H9 (cell line): Measurements from ENCODE around the gene PRR33. TPM values are rescaled to one million over a fixed set of nuclear protein-coding genes. Genes with fewer than 3 reads are reported as not detected.
"Not testable (repeated sequence)": the region's sequence is repeated elsewhere in the genome, so short reads cannot be mapped to it uniquely, and the experiment has no call there.

ENCODE experiments used
- DNase-seq: peaks from one replicate; pipeline ENCODE4 v3.0.0-alpha.2; 2017
- H2AFZ ChIP-seq: one replicate; pipeline ENCODE4 v1.6.1; 2013; ENCODE audit warnings: mild to moderate bottlenecking, low read length, control low read depth, moderate library complexity
- H2AK5ac ChIP-seq: 2 replicates; pipeline ENCODE4 v1.6.1; 2013; ENCODE audit warnings: low read length, control low read depth, mixed read lengths; ENCODE audit not compliant: insufficient read length
- H2BK120ac ChIP-seq: one replicate; pipeline ENCODE4 v1.6.1; 2013; ENCODE audit warnings: low read depth, mild to moderate bottlenecking, low read length, control low read depth, inconsistent platforms; ENCODE audit not compliant: poor library complexity, severe bottlenecking
- H2BK12ac ChIP-seq: 2 replicates; pipeline ENCODE4 v1.6.1; 2013; ENCODE audit warnings: low read length, control low read depth, mixed read lengths, low read depth; ENCODE audit not compliant: insufficient read length
- H2BK15ac ChIP-seq: 2 replicates; pipeline ENCODE4 v1.6.1; 2013; ENCODE audit warnings: low read depth, low read length, control low read depth
- H2BK20ac ChIP-seq: one replicate; pipeline ENCODE4 v1.6.1; 2013; ENCODE audit warnings: low read depth, mild to moderate bottlenecking, low read length, control low read depth, inconsistent platforms; ENCODE audit not compliant: poor library complexity, severe bottlenecking
- H2BK5ac ChIP-seq: 2 replicates; pipeline ENCODE4 v1.6.1; 2013; ENCODE audit warnings: low read length, control low read depth, mixed read lengths; ENCODE audit not compliant: insufficient read length
- H3K14ac ChIP-seq: 2 replicates; pipeline ENCODE4 v1.6.1; 2013; ENCODE audit warnings: low read length, control low read depth; ENCODE audit not compliant: insufficient read depth
- H3K18ac ChIP-seq: 2 replicates; pipeline ENCODE4 v1.6.1; 2013; ENCODE audit warnings: low read depth, mild to moderate bottlenecking, mixed read lengths, low read length, control low read depth; ENCODE audit not compliant: insufficient read length
- H3K23ac ChIP-seq: 2 replicates; pipeline ENCODE4 v1.6.1; 2013; ENCODE audit warnings: low read length, control low read depth, mixed read lengths, low read depth; ENCODE audit not compliant: insufficient read length
- H3K23me2 ChIP-seq: 2 replicates; pipeline ENCODE4 v1.6.1; 2013; ENCODE audit warnings: low read depth, mild to moderate bottlenecking, mixed read lengths, low read length, control low read depth; ENCODE audit not compliant: insufficient read length, poor library complexity, severe bottlenecking
- H3K27ac ChIP-seq: 2 replicates; pipeline ENCODE4 v1.5.1; 2013; ENCODE audit warnings: low read length, control low read depth, mixed read lengths, low read depth; ENCODE audit not compliant: insufficient read length
- H3K27me3 ChIP-seq: 2 replicates; pipeline ENCODE4 v1.6.1; 2013; ENCODE audit warnings: low read length, control low read depth, inconsistent platforms; ENCODE audit not compliant: insufficient read depth
- H3K4ac ChIP-seq: 2 replicates; pipeline ENCODE4 v1.6.1; 2013; ENCODE audit warnings: low read depth, mild to moderate bottlenecking, control low read depth, inconsistent platforms, low read length, moderate library complexity
- H3K4me1 ChIP-seq: 2 replicates; pipeline ENCODE4 v1.6.1; 2013; ENCODE audit warnings: low read length, control low read depth, inconsistent platforms; ENCODE audit not compliant: insufficient read depth
- H3K4me2 ChIP-seq: 2 replicates; pipeline ENCODE4 v1.6.1; 2013; ENCODE audit warnings: low read length, control low read depth, mixed read lengths; ENCODE audit not compliant: insufficient read length, insufficient read depth
- H3K56ac ChIP-seq: 2 replicates; pipeline ENCODE4 v1.6.1; 2013; ENCODE audit warnings: low read depth, mild to moderate bottlenecking, mixed read lengths, low read length, control low read depth; ENCODE audit not compliant: insufficient read length
- H3K79me1 ChIP-seq: 2 replicates; pipeline ENCODE4 v1.6.1; 2013; ENCODE audit warnings: low read depth, mild to moderate bottlenecking, moderate library complexity, low read length, control low read depth, inconsistent platforms; ENCODE audit not compliant: insufficient read depth, poor library complexity, severe bottlenecking
- H3K79me2 ChIP-seq: 2 replicates; pipeline ENCODE4 v1.6.1; 2013; ENCODE audit warnings: low read length, control low read depth, inconsistent platforms; ENCODE audit not compliant: insufficient read depth
- H3K9ac ChIP-seq: 2 replicates; pipeline ENCODE4 v1.6.1; 2013; ENCODE audit warnings: low read length, control low read depth, mixed read lengths; ENCODE audit not compliant: insufficient read length; ENCODE audit errors: extremely low read depth
- H3K9me3 ChIP-seq: one replicate; pipeline ENCODE4 v1.6.1; 2013; ENCODE audit warnings: low read depth, low read length, inconsistent platforms; ENCODE audit not compliant: control insufficient read depth
- H3T11ph ChIP-seq: one replicate; pipeline ENCODE4 v1.6.1; 2013; ENCODE audit warnings: mild to moderate bottlenecking, low read length, control low read depth, inconsistent platforms
- H4K20me1 ChIP-seq: one replicate; pipeline ENCODE4 v1.6.1; 2013; ENCODE audit not compliant: control insufficient read depth, insufficient read length, insufficient read depth
- H4K5ac ChIP-seq: 2 replicates; pipeline ENCODE4 v1.6.1; 2013; ENCODE audit warnings: low read depth, mild to moderate bottlenecking, mixed read lengths, low read length, control low read depth; ENCODE audit not compliant: insufficient read length
- H4K8ac ChIP-seq: replicated peaks from 2 replicates; pipeline ENCODE4 v1.6.1; 2013; ENCODE audit warnings: low read length, control low read depth, mixed read lengths, low read depth; ENCODE audit not compliant: insufficient read length
- H4K91ac ChIP-seq: 2 replicates; pipeline ENCODE4 v1.6.1; 2013; ENCODE audit warnings: low read depth, mild to moderate bottlenecking, moderate library complexity, mixed read lengths, low read length, control low read depth; ENCODE audit not compliant: insufficient read length
- H3K27ac Mint-ChIP-seq, 3 experiments: 2 replicates in 2 of 3; 3 replicates in 1 of 3; pipeline ENCODE4 v1.8.0; 2020 to 2021; ENCODE audit warnings: mixed read lengths in 3 of 3, mild to moderate bottlenecking in 1 of 3, moderate library complexity in 1 of 3
- H3K27me3 Mint-ChIP-seq: 2 replicates; pipeline ENCODE4 v1.8.0; 2021; ENCODE audit warnings: low read depth, mild to moderate bottlenecking, moderate library complexity, mixed read lengths
- H3K36me3 Mint-ChIP-seq, 3 experiments: 2 replicates in 2 of 3; 3 replicates in 1 of 3; pipeline ENCODE4 v1.8.0; 2020 to 2021; ENCODE audit warnings: low read depth in 3 of 3, mixed read lengths in 3 of 3; ENCODE audit not compliant: insufficient read depth in 1 of 3
- H3K4me1 Mint-ChIP-seq, 2 experiments: 2 replicates each; pipeline ENCODE4 v1.8.0; 2020; ENCODE audit warnings: mixed read lengths in 2 of 2
- H3K4me3 Mint-ChIP-seq, 2 experiments: 2 replicates in 1 of 2; 3 replicates in 1 of 2; pipeline ENCODE4 v1.8.0; 2020 to 2021; ENCODE audit warnings: mild to moderate bottlenecking in 2 of 2, mixed read lengths in 2 of 2, moderate library complexity in 1 of 2
- H3K9me3 Mint-ChIP-seq, 2 experiments: 2 replicates in 1 of 2; 3 replicates in 1 of 2; pipeline ENCODE4 v1.8.0; 2020; ENCODE audit warnings: mild to moderate bottlenecking in 2 of 2, mixed read lengths in 2 of 2, moderate library complexity in 1 of 2
- whole genome bisulfite sequencing: extraction: QIAGEN DNeasy Blood & Tissue Kit; methylation state at CpG from one replicate; pipeline ENCODE4 v1.1.7; 2013; ENCODE audit warnings: missing lambda C conversion rate, low lambda C conversion rate, mixed read lengths; ENCODE audit not compliant: insufficient read length; ENCODE audit errors: extremely low coverage; 5-methylcytosine and 5-hydroxymethylcytosine counted together
- total RNA-seq: library from RNA; stranded (reverse); gene quantifications from 2 replicates; pipeline ENCODE4 v1.2.1, GENCODE V29; 2021

Gene PRR33
- total RNA-seq, 1 experiment from 2014 or later, result not detected

GRCh38 chr11:1873813-1874150 lies 17.9 kb downstream of the PRR33 start:
- H2BK120ac ChIP-seq, H3K14ac ChIP-seq, H3K18ac ChIP-seq, H3K79me2 ChIP-seq, H3K4ac ChIP-seq, H2BK15ac ChIP-seq, H3K79me1 ChIP-seq, H3K4me1 ChIP-seq, H2BK12ac ChIP-seq, H3K27me3 ChIP-seq, H3K9me3 ChIP-seq, H3K4me2 ChIP-seq, H3T11ph ChIP-seq, DNase-seq, H3K36me3 Mint-ChIP-seq, H4K5ac ChIP-seq, H2AK5ac ChIP-seq, H3K9ac ChIP-seq, H3K27ac ChIP-seq, H4K8ac ChIP-seq, H3K4me3 Mint-ChIP-seq, H2BK20ac ChIP-seq, H2AFZ ChIP-seq, H3K56ac ChIP-seq, H2BK5ac ChIP-seq, H3K23me2 ChIP-seq, H3K27ac Mint-ChIP-seq, H3K23ac ChIP-seq, H4K20me1 ChIP-seq, H4K91ac ChIP-seq, H3K9me3 Mint-ChIP-seq: not testable (repeated sequence)
- no CpG with 5 or more reads among the region's 17 CpGs for whole genome bisulfite sequencing
- Mint-ChIP-seq H3K4me1 (peaks cover 4 to 10% of the 10 kb centered on the region in 2 experiments; a peak in 3 of 4 replicates), H3K27me3 (peaks cover 15% of the 10 kb centered on the region)
